ENCODE data around the gene TMEM132C.

TMEM132C gene

DNA sequence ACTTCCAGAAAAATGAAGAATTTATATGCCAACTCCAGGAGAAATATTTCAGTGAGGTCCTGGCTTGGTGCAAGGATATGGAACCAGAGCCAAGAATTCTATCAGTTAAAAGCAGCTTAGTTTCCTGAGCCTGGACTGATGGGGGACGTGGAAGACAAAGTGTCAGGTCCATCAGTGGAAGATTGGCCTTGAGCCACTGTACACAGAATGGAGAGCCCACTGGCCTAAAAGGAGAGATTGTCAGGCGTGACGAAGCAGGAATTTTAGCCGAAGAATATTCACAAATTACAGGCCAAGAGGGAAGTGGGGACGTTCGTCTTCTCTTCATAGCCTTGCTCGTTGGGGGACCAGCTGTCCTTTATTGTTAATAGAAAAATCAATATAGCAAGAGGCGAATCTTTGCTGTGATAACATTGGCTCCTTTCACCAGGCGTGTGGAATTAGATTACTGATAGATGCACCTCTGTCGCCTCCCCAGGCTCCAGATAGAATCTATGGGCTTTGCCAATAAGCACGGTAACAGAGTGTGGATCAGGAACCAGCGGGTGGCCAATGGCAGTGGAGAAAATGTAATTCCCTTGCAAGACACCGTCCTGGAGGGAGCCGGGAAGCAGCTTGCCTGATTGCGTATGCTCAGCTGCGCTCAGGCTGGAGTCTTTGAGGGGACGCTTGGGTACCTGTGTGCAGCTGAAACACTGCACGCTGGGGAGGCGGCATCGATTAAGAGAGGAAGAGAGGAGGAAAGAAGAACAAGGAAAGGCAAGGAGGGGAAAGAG is 56.4 kb downstream of the TMEM132C start:
- Mint-ChIP-seq H3K27ac (peak overlapping the region; percentile 62 to 70 (median 69)), H3K36me3 (ENCODE audit: low read depth) (peaks cover 23% of the 10 kb centered on the region), H3K9me3 (peaks cover 11% of the 10 kb centered on the region), H3K4me3 (peak overlapping the region in 1 of 3 experiments; percentile 30), H3K4me1 (peaks cover 56% of the 10 kb centered on the region), H3K27me3 (ENCODE audit: low read depth) (peaks cover 4% of the 10 kb centered on the region)
- TF ChIP-seq, protein P1, sequence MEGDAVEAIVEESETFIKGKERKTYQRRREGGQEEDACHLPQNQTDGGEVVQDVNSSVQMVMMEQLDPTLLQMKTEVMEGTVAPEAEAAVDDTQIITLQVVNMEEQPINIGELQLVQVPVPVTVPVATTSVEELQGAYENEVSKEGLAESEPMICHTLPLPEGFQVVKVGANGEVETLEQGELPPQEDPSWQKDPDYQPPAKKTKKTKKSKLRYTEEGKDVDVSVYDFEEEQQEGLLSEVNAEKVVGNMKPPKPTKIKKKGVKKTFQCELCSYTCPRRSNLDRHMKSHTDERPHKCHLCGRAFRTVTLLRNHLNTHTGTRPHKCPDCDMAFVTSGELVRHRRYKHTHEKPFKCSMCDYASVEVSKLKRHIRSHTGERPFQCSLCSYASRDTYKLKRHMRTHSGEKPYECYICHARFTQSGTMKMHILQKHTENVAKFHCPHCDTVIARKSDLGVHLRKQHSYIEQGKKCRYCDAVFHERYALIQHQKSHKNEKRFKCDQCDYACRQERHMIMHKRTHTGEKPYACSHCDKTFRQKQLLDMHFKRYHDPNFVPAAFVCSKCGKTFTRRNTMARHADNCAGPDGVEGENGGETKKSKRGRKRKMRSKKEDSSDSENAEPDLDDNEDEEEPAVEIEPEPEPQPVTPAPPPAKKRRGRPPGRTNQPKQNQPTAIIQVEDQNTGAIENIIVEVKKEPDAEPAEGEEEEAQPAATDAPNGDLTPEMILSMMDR (IDR thresholded peaks at IDR 0.05; ENCODE audit: unreplicated experiment in 3 of 3), result no peak

DNA sequence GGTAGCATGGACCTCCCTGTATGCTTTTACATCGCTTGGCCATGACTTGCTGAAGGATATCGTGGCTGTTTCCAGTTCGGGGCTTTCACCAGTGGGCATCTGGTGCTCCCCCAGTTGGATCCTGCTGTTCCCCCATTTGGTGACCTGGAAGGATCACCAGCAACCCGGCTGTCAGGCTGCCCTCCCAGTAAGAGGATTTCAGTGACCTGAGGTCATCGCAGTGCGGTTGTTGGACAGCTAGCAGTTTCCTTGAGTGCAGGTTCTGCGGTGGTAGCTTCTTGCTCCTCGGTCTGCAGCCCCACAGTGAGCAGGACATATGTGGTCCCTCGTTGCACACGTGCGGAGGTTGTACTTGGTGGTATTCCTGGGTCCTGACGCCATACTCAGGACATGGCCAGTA is 58.7 kb downstream of the TMEM132C start:
- peaks cover 11% of the 10 kb centered on the region for H3K36me3 Mint-ChIP-seq (ENCODE audit: low read depth)

DNA sequence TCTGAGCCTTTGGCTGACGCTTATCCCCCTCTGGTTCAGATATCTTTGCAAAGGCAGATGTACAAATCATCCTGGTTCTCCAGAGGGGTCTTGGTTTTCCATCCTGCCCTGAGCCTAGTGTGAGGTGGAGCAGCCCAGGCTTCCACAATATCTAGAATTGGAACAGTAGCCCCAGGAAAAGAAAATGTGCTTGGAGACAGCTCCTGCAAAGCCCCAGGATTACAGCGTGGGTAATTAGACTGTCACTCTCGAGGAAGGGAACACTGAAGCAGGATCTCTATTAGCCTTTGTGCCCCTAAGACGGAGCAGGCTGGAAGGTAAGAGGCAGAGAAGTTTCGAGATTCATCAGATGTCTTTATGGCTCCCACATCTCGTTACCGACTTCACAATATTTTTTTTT is 59.4 kb downstream of the TMEM132C start:
- peaks cover 47% of the 10 kb centered on the region for H3K4me1 Mint-ChIP-seq
- peaks cover 7% of the 10 kb centered on the region for H3K9me3 Mint-ChIP-seq
- H3K4me3 Mint-ChIP-seq, result peak overlapping the region in 2 of 3 experiments; percentile 13 to 62
- H3K27ac Mint-ChIP-seq, result peak overlapping the region; percentile 83 to 90 (median 87)
- peaks cover 4% of the 10 kb centered on the region for H3K27me3 Mint-ChIP-seq (ENCODE audit: low read depth)
- H3K36me3 Mint-ChIP-seq (ENCODE audit: low read depth), result peaks cover 8% of the 10 kb centered on the region
- TF ChIP-seq, protein P1 (IDR thresholded peaks at IDR 0.05; ENCODE audit: unreplicated experiment in 3 of 3), result no peak

More for the DNA sequence above, 58.7 kb downstream of the TMEM132C start:
- peaks cover 11% of the 10 kb centered on the region for H3K9me3 Mint-ChIP-seq
- peaks cover 4% of the 10 kb centered on the region for H3K27me3 Mint-ChIP-seq (ENCODE audit: low read depth)
- H3K27ac Mint-ChIP-seq, result peak overlapping the region; percentile 83 to 90 (median 87)
- no peak overlapping the region for H3K4me3 Mint-ChIP-seq
- TF ChIP-seq, protein P1 (IDR thresholded peaks at IDR 0.05; ENCODE audit: unreplicated experiment in 3 of 3), result no peak
- peaks cover 47% of the 10 kb centered on the region for H3K4me1 Mint-ChIP-seq

DNA sequence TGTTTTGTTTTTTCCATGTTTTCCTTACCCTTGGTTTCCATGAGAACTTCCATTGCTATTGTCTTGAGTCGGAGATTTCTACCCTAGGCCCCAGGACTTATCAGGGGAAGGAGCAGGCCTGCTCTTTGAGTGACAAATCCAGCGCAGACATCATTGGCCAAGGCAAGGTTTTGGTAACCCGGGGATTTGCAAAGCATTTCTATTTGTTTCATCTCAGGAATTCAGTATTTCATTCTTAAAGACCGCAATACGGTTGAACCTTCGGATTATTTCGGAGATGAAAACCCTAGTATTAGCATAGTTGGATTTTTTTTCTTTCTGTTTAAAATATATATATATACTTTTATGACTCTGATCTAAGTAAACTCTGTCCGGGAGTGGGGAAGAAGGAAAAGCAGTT is 62.0 kb downstream of the TMEM132C start:
- TF ChIP-seq, protein P1 (IDR thresholded peaks at IDR 0.05; ENCODE audit: unreplicated experiment in 3 of 3), result no peak
- H3K4me3 Mint-ChIP-seq, result no peak overlapping the region
- H3K36me3 Mint-ChIP-seq (ENCODE audit: low read depth), result no peaks in the 10 kb centered on the region
- H3K27me3 Mint-ChIP-seq (ENCODE audit: low read depth), result peaks cover 4% of the 10 kb centered on the region
- no peaks in the 10 kb centered on the region for H3K9me3 Mint-ChIP-seq
- no peak overlapping the region for H3K27ac Mint-ChIP-seq
- H3K4me1 Mint-ChIP-seq, result peaks cover 32% of the 10 kb centered on the region

DNA sequence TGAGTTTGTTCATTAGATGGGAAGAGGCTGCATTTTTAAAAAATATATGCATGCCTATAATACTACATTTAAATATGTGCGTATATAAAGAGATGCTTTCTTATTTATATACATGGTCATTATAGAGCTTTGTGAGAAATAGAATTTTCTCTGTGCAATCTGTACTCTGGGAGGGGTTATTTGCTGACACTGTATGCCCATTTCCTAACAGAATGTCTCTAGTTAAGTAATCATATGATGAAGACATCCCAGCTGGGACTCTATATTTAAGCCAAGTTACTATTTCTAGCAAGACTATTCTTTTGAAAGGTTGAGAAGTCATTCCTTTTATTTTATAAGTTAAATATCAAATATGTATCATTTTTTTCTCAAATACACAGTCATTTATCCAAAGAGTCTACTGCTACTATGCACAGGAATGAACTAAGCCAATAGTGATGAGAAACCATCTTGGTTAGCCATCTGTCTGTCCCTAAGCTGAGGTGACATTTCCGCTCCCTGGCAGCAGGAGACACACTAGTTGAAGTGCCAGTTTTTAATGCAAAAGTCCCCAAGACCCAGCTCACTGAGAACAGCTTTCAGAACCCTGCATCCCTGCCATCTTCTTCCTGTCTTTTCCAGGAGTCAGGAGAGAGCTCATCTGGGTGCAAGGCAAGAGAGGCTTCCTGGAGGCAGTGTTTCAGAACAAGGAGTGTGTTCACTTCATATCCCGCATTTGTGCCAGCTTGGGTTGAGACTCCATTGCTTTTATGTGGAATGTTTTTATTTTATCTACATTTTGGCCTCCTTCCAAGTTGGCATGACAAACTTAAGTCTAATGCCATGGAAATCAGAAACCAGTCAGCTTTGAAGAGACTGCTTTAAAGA is 69.5 kb downstream of the TMEM132C start:
- no peaks in the 10 kb centered on the region for H3K36me3 Mint-ChIP-seq (ENCODE audit: low read depth)
- H3K9me3 Mint-ChIP-seq, result no peaks in the 10 kb centered on the region
- H3K4me1 Mint-ChIP-seq, result peaks cover 45% of the 10 kb centered on the region
- no peaks in the 10 kb centered on the region for H3K27me3 Mint-ChIP-seq (ENCODE audit: low read depth)
- peak overlapping the region; percentile 91 to 94 (median 92) for H3K27ac Mint-ChIP-seq
- TF ChIP-seq, protein P1 (IDR thresholded peaks at IDR 0.05; ENCODE audit: unreplicated experiment in 3 of 3), result no peak
- H3K4me3 Mint-ChIP-seq, result peak overlapping the region; percentile 53 to 70 (median 66)

All from nephron (organoid).